ENCODE results near the gene CCDC30. TPM values are rescaled to one million over a fixed set of nuclear protein-coding genes. Genes with fewer than 3 reads are reported as not detected.

The CCDC30 gene
- total and polyA plus RNA-seq, 2 experiments from 2014 or later: 0.65 to 1.6 TPM

DNA sequence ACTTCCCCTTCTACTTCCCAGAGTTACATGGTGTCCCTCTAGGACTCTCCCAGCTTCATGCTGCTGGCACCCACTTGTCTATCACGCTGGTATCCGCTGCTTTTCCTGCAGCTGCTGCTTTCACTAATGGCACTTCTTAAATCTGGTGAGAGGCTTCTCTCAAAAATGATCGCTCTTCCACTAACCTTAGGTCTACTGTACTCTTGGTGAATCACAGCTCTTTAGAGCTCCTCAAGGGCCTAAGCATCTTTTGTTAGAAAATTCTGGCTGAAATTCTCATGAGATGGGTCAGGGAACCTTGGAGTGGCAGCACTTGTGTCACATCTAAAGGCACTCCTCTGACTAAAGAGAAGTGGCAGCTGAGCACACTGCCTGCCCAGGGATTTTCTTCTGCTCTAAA is 39.4 kb upstream of the CCDC30 start:
- Histone ChIP-seq H3K36me3 (ENCODE audit: low read depth) (no peaks in the 10 kb centered on the region), H3F3A (ENCODE audit: insufficient read depth) (no peaks in the 10 kb centered on the region), H2AFZ (peak overlapping the region; percentile 76), H3K79me2 (ENCODE audit: insufficient read depth) (no peaks in the 10 kb centered on the region), H4K20me1 (ENCODE audit: insufficient read depth) (no peaks in the 10 kb centered on the region), H3K9ac (no peak overlapping the region), H3K9me3 (ENCODE audit: low read depth) (no peaks in the 10 kb centered on the region), H3K4me1 (ENCODE audit: insufficient read depth) (peaks cover 19% of the 10 kb centered on the region), H3K9me2 (ENCODE audit: insufficient read depth) (no peaks in the 10 kb centered on the region), H3K4me3 (no peak overlapping the region), H3K27me3 (replicated peaks; ENCODE audit: insufficient read depth) (no peaks in the 10 kb centered on the region), H3K4me2 (ENCODE audit: unreplicated experiment) (no peak overlapping the region), H3K27ac (peak overlapping the region; percentile 19; the same call in 1 of the 2 replicates)
- 78 to 82% methylated on average over 3 of the region's 3 CpGs for WGBS, 2 experiments (ENCODE audit: low coverage in 1 of 2, low lambda C conversion rate in 2 of 2, missing lambda C conversion rate in 2 of 2)
- peak; percentile 10 for DNase-seq
- in situ Hi-C loops (cut with MboI): no loop called here
- TF ChIP-seq EZH2phosphoT487 (IDR thresholded peaks at IDR 0.05; ENCODE audit: insufficient read depth, low read depth) (no peak), EZH2 (IDR thresholded peaks at IDR 0.05; ENCODE audit: insufficient read depth, poor library complexity, severe bottlenecking) (no peak)

DNA sequence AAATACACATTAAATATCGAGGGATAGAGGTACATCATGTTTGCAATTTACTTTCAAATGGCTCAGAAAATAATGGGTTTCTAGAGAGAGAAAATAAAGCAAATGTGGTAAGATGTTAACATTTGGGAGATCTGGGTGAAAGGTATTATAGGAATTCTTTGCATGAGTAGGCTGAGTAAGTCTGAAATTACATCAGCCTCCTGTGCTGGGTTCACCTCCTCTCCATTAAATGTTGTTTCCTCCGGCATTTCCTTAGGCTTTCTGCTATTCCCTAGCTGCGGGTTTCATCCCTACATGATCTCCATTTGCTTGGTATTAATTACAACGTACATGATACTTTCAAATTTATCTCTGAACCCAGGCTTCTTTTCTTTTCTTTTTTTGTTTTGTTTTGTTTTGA is 38.9 kb upstream of the CCDC30 start:
- Histone ChIP-seq H3K4me1 (ENCODE audit: insufficient read depth) (peaks cover 22% of the 10 kb centered on the region), H2AFZ (peak overlapping the region; percentile 76), H4K20me1 (ENCODE audit: insufficient read depth) (no peaks in the 10 kb centered on the region), H3K4me2 (ENCODE audit: unreplicated experiment) (no peak overlapping the region), H3K36me3 (ENCODE audit: low read depth) (no peaks in the 10 kb centered on the region), H3K27me3 (replicated peaks; ENCODE audit: insufficient read depth) (no peaks in the 10 kb centered on the region), H3K9me3 (ENCODE audit: low read depth) (no peaks in the 10 kb centered on the region), H3K79me2 (ENCODE audit: insufficient read depth) (no peaks in the 10 kb centered on the region), H3K27ac (peak overlapping the region; percentile 19; the same call in 1 of the 2 replicates), H3K9ac (no peak overlapping the region), H3K9me2 (ENCODE audit: insufficient read depth) (no peaks in the 10 kb centered on the region), H3K4me3 (no peak overlapping the region), H3F3A (ENCODE audit: insufficient read depth) (peaks cover 3% of the 10 kb centered on the region; the same call in 1 of the 2 replicates)
- no peak for TF ChIP-seq EZH2 (IDR thresholded peaks at IDR 0.05; ENCODE audit: insufficient read depth, poor library complexity, severe bottlenecking)
- TF ChIP-seq EZH2phosphoT487 (IDR thresholded peaks at IDR 0.05; ENCODE audit: insufficient read depth, low read depth): no peak
- peak; percentile 54 for DNase-seq
- in situ Hi-C loops (cut with MboI): no loop called here
- 76 to 80% methylated on average over 4 of the region's 4 CpGs for WGBS, 2 experiments (ENCODE audit: low coverage in 1 of 2, low lambda C conversion rate in 2 of 2, missing lambda C conversion rate in 2 of 2)

DNA sequence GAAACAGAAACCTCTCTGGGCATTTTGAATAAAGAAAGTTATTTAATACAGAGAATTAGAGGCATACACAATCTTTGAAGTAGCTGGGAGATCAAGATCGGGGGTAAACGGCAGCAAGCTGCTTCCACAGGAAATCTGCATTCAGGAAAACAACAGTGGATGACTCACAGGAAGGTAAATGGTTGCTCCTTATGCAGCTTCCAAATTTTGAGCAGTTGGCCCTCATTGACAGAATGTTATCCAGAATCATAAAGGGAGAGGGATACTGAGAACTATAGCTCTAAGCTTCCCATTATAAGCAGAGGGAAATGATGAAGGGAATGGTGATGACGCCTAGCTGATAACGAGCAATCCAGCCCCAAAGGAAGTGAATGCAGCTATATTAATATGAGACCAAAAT is 35.8 kb upstream of the CCDC30 start:
- Histone ChIP-seq H3F3A (ENCODE audit: insufficient read depth) (peaks cover 19% of the 10 kb centered on the region), H3K79me2 (ENCODE audit: insufficient read depth) (no peaks in the 10 kb centered on the region), H3K9me3 (ENCODE audit: low read depth) (no peaks in the 10 kb centered on the region), H3K4me2 (ENCODE audit: unreplicated experiment) (no peak overlapping the region), H3K27me3 (replicated peaks; ENCODE audit: insufficient read depth) (no peaks in the 10 kb centered on the region), H2AFZ (no peak overlapping the region), H3K27ac (no peak overlapping the region), H3K9ac (no peak overlapping the region), H3K4me3 (no peak overlapping the region), H4K20me1 (ENCODE audit: insufficient read depth) (no peaks in the 10 kb centered on the region), H3K4me1 (ENCODE audit: insufficient read depth) (peaks cover 34% of the 10 kb centered on the region), H3K36me3 (ENCODE audit: low read depth) (no peaks in the 10 kb centered on the region), H3K9me2 (ENCODE audit: insufficient read depth) (no peaks in the 10 kb centered on the region)
- in situ Hi-C loops (cut with MboI): no loop called here
- no peak for DNase-seq
- TF ChIP-seq EZH2 (IDR thresholded peaks at IDR 0.05; ENCODE audit: insufficient read depth, poor library complexity, severe bottlenecking): no peak
- no peak for TF ChIP-seq EZH2phosphoT487 (IDR thresholded peaks at IDR 0.05; ENCODE audit: insufficient read depth, low read depth)
- 90 to 96% methylated on average over 4 of the region's 4 CpGs for WGBS, 2 experiments (ENCODE audit: low coverage in 1 of 2, low lambda C conversion rate in 2 of 2, missing lambda C conversion rate in 2 of 2)

DNA sequence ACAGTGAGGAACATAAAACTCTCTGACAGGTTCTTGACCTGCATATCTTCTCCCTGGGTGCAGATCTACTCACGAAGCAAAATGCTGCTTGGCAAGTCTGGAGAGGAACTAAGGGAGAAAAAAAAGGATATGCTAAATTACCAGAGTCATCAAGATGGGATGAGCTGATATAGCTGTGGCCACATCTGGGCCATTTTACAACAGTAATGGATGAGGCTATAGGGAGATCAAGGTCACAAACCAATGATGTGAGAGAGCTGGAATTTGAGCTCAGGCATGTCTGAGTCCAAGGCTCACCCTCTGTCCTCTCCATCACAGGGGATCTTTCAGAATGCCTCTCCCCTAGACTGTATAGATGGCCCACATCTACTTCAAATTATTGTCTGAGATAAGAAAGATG is 33.5 kb upstream of the CCDC30 start:
- no peak overlapping the region for H3K4me3 ChIP-seq
- no peak overlapping the region for H3K9ac ChIP-seq
- DNase-seq: peak; percentile 65
- H3K4me2 ChIP-seq (ENCODE audit: unreplicated experiment): peak overlapping the region; percentile 19
- WGBS, 2 experiments (ENCODE audit: low coverage in 1 of 2, low lambda C conversion rate in 2 of 2, missing lambda C conversion rate in 2 of 2): 29 to 47% methylated on average over 1 of the region's 1 CpG
- peak overlapping the region; percentile 35 for H3K27ac ChIP-seq
- H3F3A ChIP-seq (ENCODE audit: insufficient read depth): peaks cover 19% of the 10 kb centered on the region
- H3K4me1 ChIP-seq (ENCODE audit: insufficient read depth): peaks cover 24% of the 10 kb centered on the region
- H2AFZ ChIP-seq: no peak overlapping the region
- no peaks in the 10 kb centered on the region for H3K9me3 ChIP-seq (ENCODE audit: low read depth)
- in situ Hi-C loops (cut with MboI): no loop called here
- TF ChIP-seq EZH2 (IDR thresholded peaks at IDR 0.05; ENCODE audit: insufficient read depth, poor library complexity, severe bottlenecking) (no peak), EZH2phosphoT487 (IDR thresholded peaks at IDR 0.05; ENCODE audit: insufficient read depth, low read depth) (no peak)
- no peaks in the 10 kb centered on the region for H3K79me2 ChIP-seq (ENCODE audit: insufficient read depth)
- no peaks in the 10 kb centered on the region for H4K20me1 ChIP-seq (ENCODE audit: insufficient read depth)
- no peaks in the 10 kb centered on the region for H3K36me3 ChIP-seq (ENCODE audit: low read depth)
- H3K27me3 ChIP-seq (replicated peaks; ENCODE audit: insufficient read depth): no peaks in the 10 kb centered on the region
- no peaks in the 10 kb centered on the region for H3K9me2 ChIP-seq (ENCODE audit: insufficient read depth)
